Measurements from ENCODE around the gene NSG2.
"Not testable (repeated sequence)": the region's sequence is repeated elsewhere in the genome, so short reads cannot be mapped to it uniquely, and the experiment has no call there.

The NSG2 gene

DNA sequence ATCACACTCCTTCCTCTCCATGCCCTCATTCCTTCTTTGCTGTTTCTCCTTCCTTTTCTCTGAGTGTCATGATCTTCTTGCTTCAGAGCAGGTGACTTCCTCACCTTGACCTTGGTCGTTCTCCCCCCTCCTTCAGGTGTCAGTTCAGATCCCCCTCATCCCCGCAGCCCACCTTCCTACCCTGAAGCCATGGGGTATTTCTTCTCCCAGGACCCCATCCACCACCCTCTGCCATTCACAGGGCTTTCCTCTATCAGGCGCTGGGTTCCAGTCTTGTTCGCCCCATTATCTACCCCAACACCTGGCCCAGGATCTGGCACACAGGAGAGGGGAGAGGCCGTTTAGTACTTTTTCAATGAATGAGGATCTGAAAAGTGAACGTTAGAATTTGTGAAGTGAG lies 101.0 kb downstream of the NSG2 start:
- TF ChIP-seq, protein P1, sequence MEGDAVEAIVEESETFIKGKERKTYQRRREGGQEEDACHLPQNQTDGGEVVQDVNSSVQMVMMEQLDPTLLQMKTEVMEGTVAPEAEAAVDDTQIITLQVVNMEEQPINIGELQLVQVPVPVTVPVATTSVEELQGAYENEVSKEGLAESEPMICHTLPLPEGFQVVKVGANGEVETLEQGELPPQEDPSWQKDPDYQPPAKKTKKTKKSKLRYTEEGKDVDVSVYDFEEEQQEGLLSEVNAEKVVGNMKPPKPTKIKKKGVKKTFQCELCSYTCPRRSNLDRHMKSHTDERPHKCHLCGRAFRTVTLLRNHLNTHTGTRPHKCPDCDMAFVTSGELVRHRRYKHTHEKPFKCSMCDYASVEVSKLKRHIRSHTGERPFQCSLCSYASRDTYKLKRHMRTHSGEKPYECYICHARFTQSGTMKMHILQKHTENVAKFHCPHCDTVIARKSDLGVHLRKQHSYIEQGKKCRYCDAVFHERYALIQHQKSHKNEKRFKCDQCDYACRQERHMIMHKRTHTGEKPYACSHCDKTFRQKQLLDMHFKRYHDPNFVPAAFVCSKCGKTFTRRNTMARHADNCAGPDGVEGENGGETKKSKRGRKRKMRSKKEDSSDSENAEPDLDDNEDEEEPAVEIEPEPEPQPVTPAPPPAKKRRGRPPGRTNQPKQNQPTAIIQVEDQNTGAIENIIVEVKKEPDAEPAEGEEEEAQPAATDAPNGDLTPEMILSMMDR (IDR thresholded peaks at IDR 0.05; ENCODE audit: insufficient read depth, low read length, poor library complexity, severe bottlenecking): no peak
- H3K36me3 ChIP-seq (ENCODE audit: control insufficient read depth, insufficient read depth, low read length): no peaks in the 10 kb centered on the region
- DNase-seq (ENCODE audit: extremely low read depth, insufficient read length): no peak
- H3K4me3 ChIP-seq (replicated peaks; ENCODE audit: low read depth, low read length): no peak overlapping the region
- no peaks in the 10 kb centered on the region; the same call in none of the 2 replicates for H3K27me3 ChIP-seq (replicated peaks; ENCODE audit: control insufficient read depth, insufficient read depth, low read length)

DNA sequence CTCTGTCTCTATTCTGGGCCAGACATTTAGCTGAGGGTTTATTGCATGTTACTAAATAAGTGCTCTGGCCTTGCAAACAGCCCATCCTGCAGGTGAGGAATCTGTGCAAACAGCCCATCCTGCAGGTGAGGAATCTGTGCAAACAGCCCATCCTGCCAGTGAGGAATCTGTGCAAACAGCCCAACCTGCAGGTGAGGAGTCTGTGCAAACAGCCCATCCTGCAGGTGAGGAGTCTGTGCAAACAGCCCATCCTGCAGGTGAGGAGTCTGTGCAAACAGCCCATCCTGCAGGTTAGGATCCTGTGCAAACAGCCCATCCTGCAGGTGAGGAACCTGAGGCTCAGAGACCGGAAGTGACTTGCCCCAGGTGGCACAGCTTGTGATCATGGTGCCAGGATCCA lies 101.5 kb downstream of the NSG2 start:
- not testable (repeated sequence) for DNase-seq (ENCODE audit: extremely low read depth, insufficient read length); H3K27me3 ChIP-seq (replicated peaks; ENCODE audit: control insufficient read depth, insufficient read depth, low read length); H3K36me3 ChIP-seq (ENCODE audit: control insufficient read depth, insufficient read depth, low read length); H3K4me3 ChIP-seq (replicated peaks; ENCODE audit: low read depth, low read length)

- H3K27me3 ChIP-seq (replicated peaks; ENCODE audit: control insufficient read depth, insufficient read depth, low read length): no peaks in the 10 kb centered on the region; the same call in 1 of the 2 replicates
- DNase-seq (ENCODE audit: extremely low read depth, insufficient read length): no peak
- TF ChIP-seq, protein P1 (IDR thresholded peaks at IDR 0.05; ENCODE audit: insufficient read depth, low read length, poor library complexity, severe bottlenecking): no peak
- H3K36me3 ChIP-seq (ENCODE audit: control insufficient read depth, insufficient read depth, low read length): no peaks in the 10 kb centered on the region
- no peak overlapping the region for H3K4me3 ChIP-seq (replicated peaks; ENCODE audit: low read depth, low read length)
Measured at GRCh38 chr5:174147551-174147950, 102.0 kb downstream of the NSG2 start.

DNA sequence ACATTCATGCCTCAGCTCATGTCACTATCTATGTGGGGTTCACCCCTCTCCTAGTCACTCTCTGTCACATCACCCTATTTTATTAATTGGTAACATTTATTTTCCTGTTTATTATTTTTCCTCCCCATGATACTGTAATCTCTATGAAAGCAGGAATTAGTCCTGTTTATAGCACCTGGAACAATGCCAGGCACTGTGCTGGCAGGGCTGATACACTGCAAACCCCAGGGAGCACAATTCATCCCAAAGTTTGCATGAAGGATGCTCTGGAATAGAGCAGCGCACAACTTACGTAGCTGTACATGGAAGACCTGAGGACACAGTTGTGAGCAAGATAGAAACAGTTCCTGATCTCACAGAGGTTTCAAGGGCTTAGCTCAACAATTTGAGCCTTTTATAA lies 103.2 kb downstream of the NSG2 start:
- TF ChIP-seq, protein P1 (IDR thresholded peaks at IDR 0.05; ENCODE audit: insufficient read depth, low read length, poor library complexity, severe bottlenecking): no peak
- H3K36me3 ChIP-seq (ENCODE audit: control insufficient read depth, insufficient read depth, low read length): no peaks in the 10 kb centered on the region
- no peak for DNase-seq (ENCODE audit: extremely low read depth, insufficient read length)
- no peak overlapping the region for H3K4me3 ChIP-seq (replicated peaks; ENCODE audit: low read depth, low read length)
- H3K27me3 ChIP-seq (replicated peaks; ENCODE audit: control insufficient read depth, insufficient read depth, low read length): no peaks in the 10 kb centered on the region; the same call in 1 of the 2 replicates

- H3K4me3 ChIP-seq (replicated peaks; ENCODE audit: low read depth, low read length): no peak overlapping the region
- TF ChIP-seq, protein P1 (IDR thresholded peaks at IDR 0.05; ENCODE audit: insufficient read depth, low read length, poor library complexity, severe bottlenecking): no peak
- no peaks in the 10 kb centered on the region; the same call in 1 of the 2 replicates for H3K27me3 ChIP-seq (replicated peaks; ENCODE audit: control insufficient read depth, insufficient read depth, low read length)
- no peaks in the 10 kb centered on the region for H3K36me3 ChIP-seq (ENCODE audit: control insufficient read depth, insufficient read depth, low read length)
- no peak for DNase-seq (ENCODE audit: extremely low read depth, insufficient read length)
Measured at GRCh38 chr5:174149426-174149825, 103.9 kb downstream of the NSG2 start.

DNA sequence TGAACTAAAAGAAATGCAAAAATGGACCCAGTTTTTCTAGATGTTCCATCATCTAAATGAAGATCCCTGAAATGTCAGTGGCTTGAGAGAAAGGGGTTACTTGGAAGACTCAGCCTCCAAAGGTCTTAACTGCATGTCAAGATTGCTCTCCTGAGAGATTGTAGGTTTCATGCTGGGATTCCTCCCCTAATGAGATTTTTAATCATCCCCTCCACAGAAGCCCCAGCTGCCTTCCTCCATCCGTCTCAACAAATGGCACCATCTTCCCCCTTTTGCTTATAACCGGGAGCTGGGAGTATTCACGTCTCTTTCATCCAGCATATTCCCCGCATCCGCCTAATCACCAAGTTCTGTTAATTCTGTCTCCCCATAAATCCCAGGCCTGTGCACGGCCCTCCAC lies 104.5 kb downstream of the NSG2 start:
- H3K4me3 ChIP-seq (replicated peaks; ENCODE audit: low read depth, low read length): no peak overlapping the region
- no peaks in the 10 kb centered on the region for H3K36me3 ChIP-seq (ENCODE audit: control insufficient read depth, insufficient read depth, low read length)
- TF ChIP-seq, protein P1 (IDR thresholded peaks at IDR 0.05; ENCODE audit: insufficient read depth, low read length, poor library complexity, severe bottlenecking): no peak
- no peak for DNase-seq (ENCODE audit: extremely low read depth, insufficient read length)
- no peaks in the 10 kb centered on the region; the same call in 1 of the 2 replicates for H3K27me3 ChIP-seq (replicated peaks; ENCODE audit: control insufficient read depth, insufficient read depth, low read length)
